Neuron (in vitro differentiated cells): Measurements from ENCODE around the gene S100A9.

Experiments used
- H2AFZ ChIP-seq: one replicate; pipeline ENCODE4 v1.6.1; 2013; ENCODE audit warnings: low read depth, mild to moderate bottlenecking, inconsistent platforms, low read length, moderate library complexity
- H3K27me3 ChIP-seq: one replicate; pipeline ENCODE4 v1.6.1; 2013; ENCODE audit warnings: low read length; ENCODE audit not compliant: insufficient read depth
- H3K36me3 ChIP-seq: one replicate; pipeline ENCODE4 v1.6.1; 2013; ENCODE audit warnings: low read length; ENCODE audit not compliant: insufficient read depth
- H3K4me1 ChIP-seq: one replicate; pipeline ENCODE4 v1.6.1; 2013; ENCODE audit warnings: low read length; ENCODE audit not compliant: insufficient read depth
- H3K4me3 ChIP-seq: 2 replicates; pipeline ENCODE4 v1.5.1; 2013; ENCODE audit warnings: mild to moderate bottlenecking, low read length, moderate library complexity
- H3K9me3 ChIP-seq: one replicate; pipeline ENCODE4 v1.6.1; 2013; ENCODE audit warnings: low read length

Gene S100A9

GRCh38 chr1:153348511-153349362 is 8.9 kb upstream of the S100A9 start, which contains the start of gene PGLYRP4:
TSS of gene PGLYRP4 (minus strand) at chr1:153348841. CDS start at chr1:153347932, 909 bp downstream.
- no peak within 1 kb of the TSS for H3K4me3 ChIP-seq
- H3K27me3 ChIP-seq: peaks cover 7% of the 10 kb centered on the region
- H2AFZ ChIP-seq: no peak within 1 kb of the TSS
- H3K9me3 ChIP-seq: no peaks in the 10 kb centered on the region
- H3K4me1 ChIP-seq: no peaks in the 10 kb centered on the region
- H3K36me3 ChIP-seq: no peaks in the 10 kb centered on the region

- no peaks in the 10 kb centered on the region for H3K36me3 ChIP-seq
- no peak overlapping the region for H3K4me3 ChIP-seq
- H3K27me3 ChIP-seq: peaks cover 4% of the 10 kb centered on the region
- no peaks in the 10 kb centered on the region for H3K9me3 ChIP-seq
- H3K4me1 ChIP-seq: no peaks in the 10 kb centered on the region
- H2AFZ ChIP-seq: no peak overlapping the region
Observed at GRCh38 chr1:153349363-153350320, 8.0 kb upstream of the S100A9 start.

GRCh38 chr1:153350321-153350957 is 7.2 kb upstream of the S100A9 start:
- no peak overlapping the region for H3K4me3 ChIP-seq
- no peaks in the 10 kb centered on the region for H3K9me3 ChIP-seq
- no peaks in the 10 kb centered on the region for H3K36me3 ChIP-seq
- peaks cover 4% of the 10 kb centered on the region for H3K27me3 ChIP-seq
- no peak overlapping the region for H2AFZ ChIP-seq
- no peaks in the 10 kb centered on the region for H3K4me1 ChIP-seq

- Histone ChIP-seq H3K4me1 (no peaks in the 10 kb centered on the region), H3K27me3 (peaks cover 7% of the 10 kb centered on the region), H3K4me3 (no peak overlapping the region), H3K36me3 (no peaks in the 10 kb centered on the region), H2AFZ (no peak overlapping the region), H3K9me3 (no peaks in the 10 kb centered on the region)
Observed at GRCh38 chr1:153352523-153352922, 5.1 kb upstream of the S100A9 start.

GRCh38 chr1:153353226-153353947 is 4.3 kb upstream of the S100A9 start:
- H3K36me3 ChIP-seq: no peaks in the 10 kb centered on the region
- no peak overlapping the region for H3K4me3 ChIP-seq
- H2AFZ ChIP-seq: no peak overlapping the region
- H3K27me3 ChIP-seq: peaks cover 10% of the 10 kb centered on the region
- no peaks in the 10 kb centered on the region for H3K9me3 ChIP-seq
- H3K4me1 ChIP-seq: no peaks in the 10 kb centered on the region

DNA sequence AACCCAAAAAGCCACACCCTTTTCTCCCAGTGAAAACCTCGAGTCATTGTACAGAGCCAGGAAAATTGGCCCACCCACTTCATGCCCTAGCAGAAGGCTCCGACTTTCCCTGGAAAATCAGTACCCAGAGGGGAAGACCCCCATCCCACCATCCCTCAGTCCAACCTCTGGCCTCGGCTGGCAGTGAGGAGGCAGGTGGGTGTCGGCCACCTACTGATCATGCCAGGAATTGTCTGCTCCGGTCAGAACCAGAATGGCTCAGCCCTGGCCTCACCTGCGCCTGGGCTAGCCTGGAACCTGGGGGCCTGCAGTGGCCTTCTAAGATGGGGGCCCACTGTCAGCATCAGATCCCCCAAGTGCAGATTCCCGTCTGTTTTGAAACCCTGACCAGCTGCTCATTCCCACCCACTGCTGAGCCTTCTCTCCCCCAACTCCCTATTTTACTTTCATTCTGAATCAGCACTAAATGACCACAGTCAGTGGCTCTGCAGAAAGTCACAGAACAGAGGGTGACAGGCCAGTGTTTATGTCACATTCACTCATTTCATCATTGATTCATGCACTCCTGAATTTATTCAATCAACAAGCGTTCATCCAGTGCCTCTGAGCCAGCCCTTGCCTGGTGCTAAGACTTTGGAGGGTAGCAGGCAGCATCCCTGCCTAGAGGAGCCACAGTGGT is 3.0 kb upstream of the S100A9 start:
- Histone ChIP-seq H2AFZ (no peak overlapping the region), H3K36me3 (no peaks in the 10 kb centered on the region), H3K27me3 (peaks cover 8% of the 10 kb centered on the region), H3K4me1 (no peaks in the 10 kb centered on the region), H3K4me3 (no peak overlapping the region), H3K9me3 (no peaks in the 10 kb centered on the region)

- no peaks in the 10 kb centered on the region for H3K4me1 ChIP-seq
- H3K36me3 ChIP-seq: no peaks in the 10 kb centered on the region
- H3K4me3 ChIP-seq: no peak overlapping the region
- no peaks in the 10 kb centered on the region for H3K9me3 ChIP-seq
- peaks cover 8% of the 10 kb centered on the region for H3K27me3 ChIP-seq
- H2AFZ ChIP-seq: no peak overlapping the region
Observed at GRCh38 chr1:153355445-153356071, 2.1 kb upstream of the S100A9 start.

DNA sequence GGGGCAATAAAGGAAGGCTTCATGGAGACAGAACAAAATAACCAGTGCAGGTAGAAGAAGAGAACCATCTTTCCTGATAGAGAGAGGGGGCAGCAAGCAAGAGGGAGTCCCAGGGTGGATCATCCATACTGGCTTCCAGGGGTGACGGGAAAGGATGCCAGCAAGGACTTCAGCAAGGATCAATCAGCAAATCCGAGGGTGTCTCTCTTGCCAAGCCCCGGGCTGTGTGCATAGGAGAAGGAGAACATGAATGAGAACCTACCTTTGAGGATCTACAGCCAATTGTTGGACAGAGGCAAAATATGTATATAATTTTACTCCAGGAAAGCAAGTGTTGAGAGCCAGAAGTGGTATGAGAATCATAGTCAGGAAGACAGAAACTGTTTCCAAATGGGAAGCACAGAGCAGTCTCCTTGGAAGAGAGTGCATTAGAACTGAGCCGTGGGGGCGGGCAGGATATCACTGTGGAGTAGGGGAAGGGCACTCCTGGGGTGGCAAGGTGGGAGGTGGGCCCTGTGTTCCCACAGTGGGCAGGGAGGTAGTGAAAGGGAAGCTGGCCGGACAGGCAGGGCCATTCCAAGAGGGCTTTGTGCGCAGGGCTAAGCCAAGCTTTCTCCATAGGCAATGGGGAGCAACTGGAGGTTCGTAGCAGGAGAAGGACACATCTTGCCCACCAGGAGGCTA is 1.1 kb upstream of the S100A9 start:
- Histone ChIP-seq H2AFZ (no peak overlapping the region), H3K9me3 (no peaks in the 10 kb centered on the region), H3K27me3 (peaks cover 8% of the 10 kb centered on the region), H3K36me3 (no peaks in the 10 kb centered on the region), H3K4me1 (no peaks in the 10 kb centered on the region), H3K4me3 (no peak overlapping the region)

DNA sequence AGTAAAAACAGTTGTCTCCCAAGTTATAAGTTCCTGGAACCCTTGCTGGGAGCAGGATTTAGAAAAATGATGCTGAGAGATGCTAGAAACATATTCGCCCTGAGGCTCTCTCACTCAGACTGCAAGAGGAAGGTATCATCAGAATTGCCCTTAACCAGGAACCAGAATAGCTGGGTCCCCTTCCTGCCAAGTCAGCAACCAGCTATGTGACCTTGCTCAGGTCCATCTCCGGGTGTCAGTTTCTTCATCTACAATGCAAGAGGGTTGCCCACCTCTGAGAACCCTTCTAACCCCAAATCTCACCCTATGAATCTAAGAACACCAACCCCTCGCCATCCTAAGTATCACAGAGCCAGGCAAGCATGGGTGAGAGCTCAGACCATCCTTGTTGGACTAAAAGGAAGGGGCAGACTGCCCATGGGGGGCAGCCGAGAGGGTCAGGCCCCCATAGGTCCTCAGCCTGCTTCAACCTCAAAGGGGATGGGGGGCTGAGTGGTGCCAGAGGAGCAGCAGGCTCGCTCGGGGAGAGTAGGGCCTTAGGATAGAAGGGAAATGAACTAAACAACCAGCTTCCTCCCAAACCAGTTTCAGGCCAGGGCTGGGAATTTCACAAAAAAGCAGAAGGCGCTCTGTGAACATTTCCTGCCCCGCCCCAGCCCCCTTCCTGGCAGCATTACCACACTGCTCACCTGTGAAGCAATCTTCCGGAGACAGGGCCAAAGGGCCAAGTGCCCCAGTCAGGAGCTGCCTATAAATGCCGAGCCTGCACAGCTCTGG is 390 bp upstream of the S100A9 start:
- Histone ChIP-seq H3K4me3 (no peak overlapping the region), H3K4me1 (no peaks in the 10 kb centered on the region), H3K27me3 (peaks cover 8% of the 10 kb centered on the region), H3K9me3 (no peaks in the 10 kb centered on the region), H3K36me3 (no peaks in the 10 kb centered on the region), H2AFZ (no peak overlapping the region)

GRCh38 chr1:153358691-153358975 is 979 bp downstream of the S100A9 start:
- Histone ChIP-seq H3K4me1 (no peaks in the 10 kb centered on the region), H3K9me3 (no peaks in the 10 kb centered on the region), H3K36me3 (no peaks in the 10 kb centered on the region), H3K4me3 (no peak overlapping the region), H3K27me3 (peaks cover 12% of the 10 kb centered on the region), H2AFZ (no peak overlapping the region)

DNA sequence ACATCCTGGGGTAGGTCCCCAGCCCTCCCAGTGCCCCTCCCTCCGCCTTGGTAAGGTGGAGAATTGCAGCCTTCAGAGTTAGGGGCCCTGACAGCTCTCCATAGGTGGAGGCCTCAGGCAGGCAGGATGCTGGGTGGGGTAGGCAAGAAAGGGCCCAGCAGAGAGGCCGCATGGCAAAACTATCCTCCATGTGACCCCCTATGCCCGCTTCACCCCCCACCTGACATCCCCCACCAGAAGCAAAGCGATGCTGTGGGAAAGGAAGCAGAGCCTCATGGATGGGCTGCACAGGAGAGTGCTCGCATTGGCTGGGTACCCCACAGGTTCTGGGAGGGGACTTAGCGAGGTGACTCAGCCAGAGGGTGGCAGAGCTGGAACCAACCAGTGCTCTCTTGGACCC is 1.6 kb downstream of the S100A9 start:
- Histone ChIP-seq H3K4me1 (no peaks in the 10 kb centered on the region), H3K9me3 (no peaks in the 10 kb centered on the region), H3K4me3 (no peak overlapping the region), H3K36me3 (no peaks in the 10 kb centered on the region), H3K27me3 (peaks cover 13% of the 10 kb centered on the region), H2AFZ (no peak overlapping the region)
